A673 (cell line): ENCODE data around the gene RBSN. TPM values are rescaled to one million over a fixed set of nuclear protein-coding genes. Genes with fewer than 3 reads are reported as not detected.

ENCODE experiments used
- BruUV-seq: library from RNA; stranded (reverse); fragments of 400-500 nt; replicated peaks from 2 replicates; lab custom pipeline; 2021; lab: Mats Ljungman, UMichigan
- CTCF ChIA-PET: fragments of 300-600 bp; sonication (Branson Sonifier 250); formaldehyde crosslinking; loops from one replicate; lab custom pipeline; 2022; ENCODE audit warnings: antibody characterized with exemption; lab: Charles Lee
- POLR2A ChIA-PET: fragments of 300-600 bp; sonication (Branson Sonifier 250); formaldehyde crosslinking; loops from one replicate; lab custom pipeline; 2022; ENCODE audit warnings: antibody characterized with exemption; ENCODE audit not compliant: low non-redundant PET; lab: Charles Lee
- DNase-seq: peaks from one replicate; pipeline ENCODE4 v3.0.0-alpha.2; 2015; ENCODE audit warnings: low spot score
- H3K27ac ChIP-seq: fragments of 200-600 bp; sonication (generic); 2 replicates; pipeline ENCODE4 v1.5.1; 2016; ENCODE audit warnings: mixed run types, low read depth, mild to moderate bottlenecking, mixed read lengths, antibody characterized with exemption, low read length; ENCODE audit not compliant: poor library complexity, severe bottlenecking
- H3K27me3 ChIP-seq: fragments of 200-600 bp; sonication (generic); replicated peaks from 2 replicates; pipeline ENCODE4 v1.6.1; 2017; ENCODE audit warnings: mixed run types, low read depth, mild to moderate bottlenecking, mixed read lengths, antibody characterized with exemption, low read length; ENCODE audit not compliant: insufficient read depth, poor library complexity
- H3K36me3 ChIP-seq: fragments of 200-600 bp; sonication (generic); 2 replicates; pipeline ENCODE4 v1.6.1; 2016; ENCODE audit warnings: mixed run types, mild to moderate bottlenecking, mixed read lengths, antibody characterized with exemption, low read length; ENCODE audit not compliant: insufficient read depth, poor library complexity, severe bottlenecking
- H3K4me1 ChIP-seq: fragments of 200-600 bp; sonication (generic); 2 replicates; pipeline ENCODE4 v1.6.1; 2017; ENCODE audit warnings: mixed run types, mild to moderate bottlenecking, mixed read lengths, antibody characterized with exemption, low read length; ENCODE audit not compliant: insufficient read depth, poor library complexity, severe bottlenecking
- H3K4me3 ChIP-seq: fragments of 200-600 bp; sonication (generic); 2 replicates; pipeline ENCODE4 v1.5.1; 2016; ENCODE audit warnings: low read depth, mixed run types, mild to moderate bottlenecking, mixed read lengths, low read length; ENCODE audit not compliant: poor library complexity, severe bottlenecking
- H3K9me3 ChIP-seq: fragments of 200-600 bp; sonication (generic); 2 replicates; pipeline ENCODE4 v1.6.1; 2016; ENCODE audit warnings: mixed run types, low read depth, mild to moderate bottlenecking, mixed read lengths, antibody characterized with exemption, low read length; ENCODE audit not compliant: poor library complexity, severe bottlenecking
- EZH2 ChIP-seq: fragments of 200-600 bp; sonication (generic); IDR thresholded peaks from 2 replicates; pipeline ENCODE4 v1.6.1; 2017; ENCODE audit warnings: borderline replicate concordance, low read depth, mild to moderate bottlenecking, mixed read lengths, antibody characterized with exemption, low read length; ENCODE audit not compliant: poor library complexity, severe bottlenecking
- intact Hi-C: fragments of 100-400 bp; cut with micrococcal nuclease; formaldehyde crosslinking; loops from one replicate; pipeline ENCODE4 v1.10.0; 2022; ENCODE audit not compliant: unreplicated experiment
- total RNA-seq: library from RNA; stranded (reverse); gene quantifications from 2 replicates; pipeline ENCODE4 v1.2.3, GENCODE V29; 2021
- TF ChIP-seq, protein P1 (sequence below): fragments of 300-800, 200-600 bp; sonication (generic); conservative IDR thresholded peaks from 2 replicates; pipeline ENCODE4 v1.5.1; 2017; ENCODE audit warnings: low read depth, mild to moderate bottlenecking, antibody characterized with exemption, low read length, moderate library complexity, mixed read lengths

The RBSN gene
- total RNA-seq, 1 experiment from 2014 or later = 31.2 TPM

DNA sequence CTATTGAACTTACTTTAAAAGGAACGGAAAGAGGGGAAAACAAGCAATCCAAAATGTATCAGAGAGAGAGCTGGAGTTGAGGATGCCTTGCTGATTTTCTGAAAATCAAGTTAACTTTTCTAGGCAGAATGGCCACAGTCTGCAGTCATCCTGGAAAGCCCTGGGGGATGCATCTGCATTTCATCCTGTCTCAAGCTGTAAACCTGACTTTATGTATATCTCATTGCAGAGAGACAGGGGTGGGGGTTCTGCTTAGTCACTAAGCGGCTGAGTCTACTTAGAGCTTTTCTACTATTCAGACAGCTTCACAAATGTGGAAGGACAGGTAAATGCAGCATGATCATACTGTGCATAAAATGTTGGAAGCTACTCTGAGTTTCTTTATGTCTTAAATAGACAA lies 75.2 kb downstream of the RBSN start:
- Histone ChIP-seq H3K27ac (no peak overlapping the region), H3K4me1 (no peaks in the 10 kb centered on the region), H3K27me3 (no peaks in the 10 kb centered on the region), H3K4me3 (no peak overlapping the region), H3K36me3 (peaks cover 70% of the 10 kb centered on the region), H3K9me3 (no peaks in the 10 kb centered on the region)
- BruUV-seq = no TSS peak
- CTCF ChIA-PET = no interaction called here
- intact Hi-C loops = no loop called here
- TF ChIP-seq, protein P1, sequence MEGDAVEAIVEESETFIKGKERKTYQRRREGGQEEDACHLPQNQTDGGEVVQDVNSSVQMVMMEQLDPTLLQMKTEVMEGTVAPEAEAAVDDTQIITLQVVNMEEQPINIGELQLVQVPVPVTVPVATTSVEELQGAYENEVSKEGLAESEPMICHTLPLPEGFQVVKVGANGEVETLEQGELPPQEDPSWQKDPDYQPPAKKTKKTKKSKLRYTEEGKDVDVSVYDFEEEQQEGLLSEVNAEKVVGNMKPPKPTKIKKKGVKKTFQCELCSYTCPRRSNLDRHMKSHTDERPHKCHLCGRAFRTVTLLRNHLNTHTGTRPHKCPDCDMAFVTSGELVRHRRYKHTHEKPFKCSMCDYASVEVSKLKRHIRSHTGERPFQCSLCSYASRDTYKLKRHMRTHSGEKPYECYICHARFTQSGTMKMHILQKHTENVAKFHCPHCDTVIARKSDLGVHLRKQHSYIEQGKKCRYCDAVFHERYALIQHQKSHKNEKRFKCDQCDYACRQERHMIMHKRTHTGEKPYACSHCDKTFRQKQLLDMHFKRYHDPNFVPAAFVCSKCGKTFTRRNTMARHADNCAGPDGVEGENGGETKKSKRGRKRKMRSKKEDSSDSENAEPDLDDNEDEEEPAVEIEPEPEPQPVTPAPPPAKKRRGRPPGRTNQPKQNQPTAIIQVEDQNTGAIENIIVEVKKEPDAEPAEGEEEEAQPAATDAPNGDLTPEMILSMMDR = no peak
- TF ChIP-seq EZH2 = no peak
- no peak for DNase-seq
- POLR2A ChIA-PET = no interaction called here

DNA sequence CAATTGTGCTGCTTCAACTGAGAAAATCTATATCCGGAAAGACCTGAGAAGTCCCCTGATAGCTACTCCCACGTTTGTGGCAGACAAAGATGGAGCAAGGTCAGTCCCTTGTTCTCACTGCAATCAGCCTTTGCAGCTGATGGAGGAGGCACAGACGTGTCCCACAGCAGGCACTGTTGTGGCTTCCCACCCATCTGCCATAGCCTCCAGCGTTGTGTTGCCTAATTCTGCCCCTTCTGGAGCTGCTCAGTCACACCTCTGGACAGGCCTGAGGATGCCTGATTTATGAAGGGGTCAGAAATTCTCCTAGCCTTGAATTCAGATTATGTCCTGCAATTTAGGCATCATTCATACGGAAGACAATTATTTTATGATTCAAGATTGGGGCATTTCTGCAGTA lies 75.7 kb downstream of the RBSN start:
- Histone ChIP-seq H3K4me3 (no peak overlapping the region), H3K36me3 (peaks cover 68% of the 10 kb centered on the region), H3K4me1 (no peaks in the 10 kb centered on the region), H3K9me3 (no peaks in the 10 kb centered on the region), H3K27ac (no peak overlapping the region), H3K27me3 (no peaks in the 10 kb centered on the region)
- ChIA-PET POLR2A (no interaction called here), CTCF (no interaction called here)
- DNase-seq = no peak
- intact Hi-C loops = no loop called here
- BruUV-seq = no TSS peak
- TF ChIP-seq, protein P1 = no peak
- no peak for TF ChIP-seq EZH2

Other genes starting within 250 kb of the RBSN start
- 56.5 and 56.8 TPM in 2 replicates for gene NR2C2, start 151.6 kb downstream of the RBSN start, total RNA-seq
- 75.5 and 91.3 TPM in 2 replicates for gene MRPS25, start 33.8 kb downstream of the RBSN start, total RNA-seq
- gene CAPN7, start 107.1 kb upstream of the RBSN start, total RNA-seq = 38.6 and 40.7 TPM in 2 replicates
- 20.3 and 22.5 TPM in 2 replicates for gene SH3BP5, start 233.4 kb upstream of the RBSN start, total RNA-seq